ENCODE data around the gene SYPL1. TPM values are rescaled to one million over a fixed set of nuclear protein-coding genes. Genes with fewer than 3 reads are reported as not detected.
A peak's percentile ranks its signal among the peaks of the same experiment; 100 is the strongest.

SYPL1 gene
- total and polyA plus RNA-seq, 7 donors = 66.3 to 113 (median 79.0) TPM

- WGBS, 3 donors = 87 to 91% (median 88%) methylated on average over 7 of the region's 7 CpGs
- no peak for TF ChIP-seq CTCF (IDR thresholded peaks at IDR 0.05)
- Histone ChIP-seq H3K4me3 (no peak overlapping the region), H3K27me3 (ENCODE audit: insufficient read depth in 3 of 3, low read length in 2 of 3) (no peaks in the 10 kb centered on the region), H3K27ac (no peak overlapping the region), H3K9me3 (no peaks in the 10 kb centered on the region), H3K4me1 (peaks cover 10% of the 10 kb centered on the region), H3K36me3 (ENCODE audit: insufficient read depth in 1 of 2, low read depth in 1 of 2) (no peaks in the 10 kb centered on the region)
- intact Hi-C loops (cut with DNase I) = loop anchor here (2.0 to 10.0 kb wide), 3 partner anchors 39 to 387 kb away; partner anchors contain the start of gene SYPL1 (in 1 of the 2)
- DNase-seq = no peak
- no peak for ATAC-seq
Measured at GRCh38 chr7:106151459-106152312, 39.6 kb upstream of the SYPL1 start.

DNA sequence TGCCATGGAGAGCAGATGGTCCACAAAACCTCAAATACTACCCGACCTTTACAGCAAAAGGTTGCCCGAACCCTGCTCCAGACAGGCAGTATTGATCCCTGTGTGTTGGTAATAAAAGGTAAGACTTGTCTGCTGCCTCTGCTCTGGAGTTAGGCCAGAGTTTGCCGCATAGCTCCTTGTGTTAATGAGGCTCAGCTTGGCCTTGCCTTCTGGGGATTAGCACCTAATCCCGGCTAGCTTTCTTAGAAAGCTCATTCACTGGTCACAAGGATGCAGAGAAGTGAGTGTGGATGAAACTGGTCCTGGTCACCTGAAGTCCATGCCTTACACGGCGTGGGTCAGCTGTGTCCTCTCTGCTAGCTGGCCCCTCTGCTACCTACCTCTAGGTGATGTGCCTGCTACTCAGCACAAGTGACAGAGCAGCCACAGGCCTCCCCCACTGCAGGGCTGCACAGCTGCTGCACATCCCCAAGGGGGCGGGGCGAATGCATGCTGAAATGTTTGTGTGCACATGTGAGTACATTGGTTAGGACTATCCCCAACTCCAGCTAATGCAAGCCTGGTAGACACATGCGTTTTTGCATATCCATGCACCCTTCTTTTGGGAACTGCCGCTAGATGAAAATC, 31.7 kb upstream of the SYPL1 start:
- H3K27ac ChIP-seq = no peak overlapping the region
- no peak for TF ChIP-seq CTCF (IDR thresholded peaks at IDR 0.05)
- no peaks in the 10 kb centered on the region for H3K27me3 ChIP-seq (ENCODE audit: insufficient read depth in 3 of 3, low read length in 2 of 3)
- no peak for ATAC-seq
- intact Hi-C loops (cut with DNase I) = loop anchor here in 1 of 2 donors (10.0 kb wide), 1 partner anchor 469 kb away; no protein-coding TSS in a partner anchor
- no peak for DNase-seq
- 66 to 76% (median 72%) methylated on average over 10 of the region's 10 CpGs for WGBS, 3 donors
- H3K9me3 ChIP-seq = no peaks in the 10 kb centered on the region
- H3K4me3 ChIP-seq = no peak overlapping the region
- peaks cover 7% of the 10 kb centered on the region for H3K4me1 ChIP-seq
- no peaks in the 10 kb centered on the region for H3K36me3 ChIP-seq (ENCODE audit: insufficient read depth in 1 of 2, low read depth in 1 of 2)

GRCh38 chr7:106142136-106142535, 30.0 kb upstream of the SYPL1 start:
- WGBS, 3 donors = 93 to 100% (median 96%) methylated on average over 1 of the region's 1 CpG
- no peaks in the 10 kb centered on the region for H3K27me3 ChIP-seq (ENCODE audit: insufficient read depth in 3 of 3, low read length in 2 of 3)
- no peak for TF ChIP-seq CTCF (IDR thresholded peaks at IDR 0.05)
- H3K4me1 ChIP-seq = peaks cover 13% of the 10 kb centered on the region
- H3K4me3 ChIP-seq = no peak overlapping the region
- intact Hi-C loops (cut with DNase I) = loop anchor here in 1 of 2 donors (10.0 kb wide), 1 partner anchor 467 kb away; no protein-coding TSS in a partner anchor
- H3K9me3 ChIP-seq = no peaks in the 10 kb centered on the region
- peak overlapping the region; percentile 50 for H3K27ac ChIP-seq
- DNase-seq = no peak
- no peaks in the 10 kb centered on the region for H3K36me3 ChIP-seq (ENCODE audit: insufficient read depth in 1 of 2, low read depth in 1 of 2)
- no peak for ATAC-seq

DNA sequence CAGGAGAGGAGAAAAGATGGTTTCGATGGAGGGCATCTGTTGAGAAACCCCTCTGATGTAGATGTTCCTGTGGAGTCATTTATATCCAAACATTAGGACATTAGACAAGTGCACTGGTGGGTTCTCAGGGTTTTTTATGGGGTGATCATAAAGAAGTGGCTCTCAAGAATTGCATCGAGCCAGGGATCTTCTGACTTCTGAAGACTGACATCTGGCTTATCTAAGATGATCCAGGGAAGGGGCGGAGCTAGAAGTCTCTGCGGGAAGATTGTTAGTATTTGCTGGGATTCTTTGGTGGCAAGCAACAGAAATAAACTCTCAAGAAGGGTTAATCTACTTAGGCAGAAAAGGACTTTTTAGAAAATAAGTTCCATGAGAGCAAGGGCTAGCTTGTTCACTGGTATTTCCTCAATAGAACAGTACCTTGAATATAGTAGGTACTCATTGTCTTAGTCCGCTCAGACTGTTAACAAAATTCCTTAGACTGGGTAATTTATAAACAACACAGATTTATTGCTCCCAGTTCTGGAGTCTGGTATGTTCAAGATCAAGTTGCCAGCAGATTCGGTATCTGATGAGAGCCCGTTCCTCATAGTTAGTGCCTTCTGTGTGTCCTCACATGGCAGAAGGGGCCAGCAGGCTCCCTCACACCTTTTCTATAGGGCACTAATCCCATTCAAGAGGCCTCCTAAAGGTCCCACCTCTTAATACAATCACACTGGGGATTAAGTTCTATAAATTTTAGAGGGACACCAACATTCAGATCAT, 28.5 kb upstream of the SYPL1 start:
- no peak overlapping the region for H3K4me3 ChIP-seq
- DNase-seq (no peak), ATAC-seq (no peak)
- no peaks in the 10 kb centered on the region for H3K9me3 ChIP-seq
- no peaks in the 10 kb centered on the region for H3K36me3 ChIP-seq (ENCODE audit: insufficient read depth in 1 of 2, low read depth in 1 of 2)
- WGBS, 3 donors = 44 to 50% (median 47%) methylated on average over 7 of the region's 7 CpGs
- intact Hi-C loops (cut with DNase I) = loop anchor here in 1 of 2 donors (10.0 kb wide), 1 partner anchor 466 kb away; no protein-coding TSS in a partner anchor
- TF ChIP-seq CTCF (IDR thresholded peaks at IDR 0.05) = no peak
- peaks cover 21% of the 10 kb centered on the region for H3K4me1 ChIP-seq
- H3K27me3 ChIP-seq (ENCODE audit: insufficient read depth in 3 of 3, low read length in 2 of 3) = no peaks in the 10 kb centered on the region
- H3K27ac ChIP-seq = peak overlapping the region; percentile 96

Data from psoas muscle (tissue), 8 donors.